PC-3 (cell line): Measurements from ENCODE around the gene WDR82. TPM values are rescaled to one million over a fixed set of nuclear protein-coding genes. Genes with fewer than 3 reads are reported as not detected.

Experiments used
- ATAC-seq: fragments of 200-7000 bp; cut with Tn5 transposase; 2 replicates; pipeline ENCODE4 v1.9.1; 2020; ENCODE audit warnings: mild to moderate bottlenecking, moderate library complexity
- BruUV-seq: library from RNA; stranded (reverse); fragments of 400-500 nt; replicated peaks from 2 replicates; lab custom pipeline; 2021; lab: Mats Ljungman, UMichigan
- CTCF ChIA-PET: fragments of 300-600 bp; sonication (Branson Sonifier 250); formaldehyde crosslinking; loops from one replicate; lab custom pipeline; 2022; ENCODE audit warnings: antibody characterized with exemption; lab: Charles Lee
- POLR2A ChIA-PET: fragments of 300-600 bp; sonication (Branson Sonifier 250); formaldehyde crosslinking; loops from one replicate; lab custom pipeline; 2022; ENCODE audit warnings: antibody characterized with exemption; ENCODE audit not compliant: unreplicated experiment; lab: Charles Lee
- DNase-seq: peaks from one replicate; pipeline ENCODE4 v3.0.0-alpha.2; 2015
- H2AFZ ChIP-seq: fragments of 300-600 bp; sonication (generic); 2 replicates; pipeline ENCODE4 v1.6.0; 2016; ENCODE audit warnings: antibody characterized with exemption, low read length
- H3F3A ChIP-seq: fragments of 300-600 bp; sonication (generic); one replicate; pipeline ENCODE4 v1.6.0; 2017; ENCODE audit warnings: antibody characterized with exemption, low read length, control low read depth, mild to moderate bottlenecking; ENCODE audit not compliant: unreplicated experiment
- H3K27ac ChIP-seq: fragments of 300-600 bp; sonication (generic); 2 replicates; pipeline ENCODE4 v1.5.1; 2016; ENCODE audit warnings: mild to moderate bottlenecking, low read length
- H3K27me3 ChIP-seq: fragments of 300-600 bp; sonication (generic); 2 replicates; pipeline ENCODE4 v1.6.1; 2016; ENCODE audit warnings: low read length, mixed read lengths
- H3K36me3 ChIP-seq: fragments of 300-600 bp; sonication (generic); 2 replicates; pipeline ENCODE4 v1.6.1; 2016; ENCODE audit warnings: low read depth, mixed run types, low read length, mixed read lengths
- H3K4me1 ChIP-seq: fragments of 300-600 bp; sonication (generic); 2 replicates; pipeline ENCODE4 v1.5.1; 2016; ENCODE audit warnings: low read length; ENCODE audit not compliant: insufficient read depth
- H3K4me2 ChIP-seq: fragments of 300-600 bp; sonication (generic); 2 replicates; pipeline ENCODE4 v1.6.0; 2016; ENCODE audit warnings: low read length
- H3K4me3 ChIP-seq: fragments of 300-600 bp; sonication (generic); 2 replicates; pipeline ENCODE4 v1.5.1; 2016; ENCODE audit warnings: mild to moderate bottlenecking, low read length, mixed read lengths
- H3K79me2 ChIP-seq: fragments of 300-600 bp; sonication (generic); 2 replicates; pipeline ENCODE4 v1.6.1; 2017; ENCODE audit warnings: low read length, mixed read lengths
- H3K9ac ChIP-seq: fragments of 300-600 bp; sonication (generic); 2 replicates; pipeline ENCODE4 v1.6.0; 2016; ENCODE audit warnings: mild to moderate bottlenecking, low read length
- H3K9me2 ChIP-seq: fragments of 300-600 bp; sonication (generic); replicated peaks from 2 replicates; pipeline ENCODE4 v1.6.1; 2016; ENCODE audit warnings: mixed run types, low read length, mixed read lengths
- H3K9me3 ChIP-seq: fragments of 300-600 bp; sonication (generic); 2 replicates; pipeline ENCODE4 v1.6.1; 2016; ENCODE audit warnings: low read length, mixed read lengths
- H4K20me1 ChIP-seq: fragments of 300-600 bp; sonication (generic); 2 replicates; pipeline ENCODE4 v1.6.1; 2016; ENCODE audit warnings: low read length, mixed read lengths
- CTCF ChIP-seq: fragments of 300-600 bp; sonication (generic); conservative IDR thresholded peaks from 2 replicates; pipeline ENCODE4 v1.5.1; 2017; ENCODE audit warnings: antibody characterized with exemption, low read depth, mild to moderate bottlenecking, low read length
- EZH2 ChIP-seq: fragments of 300-600 bp; sonication (generic); IDR thresholded peaks from one replicate; pipeline ENCODE4 v1.6.1; 2017; ENCODE audit warnings: antibody characterized with exemption, mild to moderate bottlenecking, low read length; ENCODE audit not compliant: unreplicated experiment
- EZH2phosphoT487 ChIP-seq: fragments of 300-600 bp; sonication (generic); IDR thresholded peaks from 2 replicates; pipeline ENCODE4 v1.6.1; 2018; ENCODE audit warnings: mild to moderate bottlenecking, antibody characterized with exemption, low read length, borderline replicate concordance
- intact Hi-C: fragments of 100-400 bp; cut with micrococcal nuclease; formaldehyde crosslinking; loops from 2 replicates; pipeline ENCODE4 v1.9.0; 2023
- total RNA-seq: library from RNA; depleted of rRNA; stranded (reverse); fragments of >200 nt; gene quantifications from 2 replicates; pipeline ENCODE4 v1.2.3, GENCODE V29; 2014

WDR82 gene
- total RNA-seq, 1 experiment from 2014 or later: 56.4 TPM

- Histone ChIP-seq H3K36me3 (peaks cover 79% of the 10 kb centered on the region), H3F3A (peaks cover 7% of the 10 kb centered on the region), H3K9me2 (no peaks in the 10 kb centered on the region), H3K9ac (no peak overlapping the region), H3K4me3 (no peak overlapping the region), H4K20me1 (peaks cover 58% of the 10 kb centered on the region), H3K4me1 (peaks cover 11% of the 10 kb centered on the region), H3K9me3 (no peaks in the 10 kb centered on the region), H3K4me2 (no peak overlapping the region), H2AFZ (no peak overlapping the region), H3K27ac (no peak overlapping the region), H3K27me3 (no peaks in the 10 kb centered on the region), H3K79me2 (peaks cover 94% of the 10 kb centered on the region)
- CTCF ChIA-PET: interaction anchor here (0.6 kb wide), 1 partner anchor 71 kb away, joined by 3 read pairs; no protein-coding TSS in a partner anchor
- DNase-seq (peak; percentile 55), ATAC-seq (peak; percentile 86)
- POLR2A ChIA-PET: no interaction called here
- TF ChIP-seq EZH2 (no peak), CTCF (no peak), EZH2phosphoT487 (no peak)
- BruUV-seq: no TSS peak
- intact Hi-C loops: no loop called here
Measured at GRCh38 chr3:52268036-52268435, 10.4 kb downstream of the WDR82 start.

- H3K27ac ChIP-seq: no peak overlapping the region
- H3K4me3 ChIP-seq: no peak overlapping the region
- TF ChIP-seq CTCF: no peak; the same call in 1 of the 2 replicates
- TF ChIP-seq EZH2phosphoT487: no peak
- TF ChIP-seq EZH2: no peak
- H3K36me3 ChIP-seq: peaks cover 86% of the 10 kb centered on the region
- no TSS peak for BruUV-seq
- no peaks in the 10 kb centered on the region for H3K27me3 ChIP-seq
- peaks cover 11% of the 10 kb centered on the region for H3K4me1 ChIP-seq
- no peaks in the 10 kb centered on the region for H3K9me2 ChIP-seq
- peaks cover 89% of the 10 kb centered on the region for H3K79me2 ChIP-seq
- intact Hi-C loops: no loop called here
- H3F3A ChIP-seq: peaks cover 7% of the 10 kb centered on the region
- DNase-seq: peak; percentile 54
- no peak overlapping the region for H3K4me2 ChIP-seq
- no peaks in the 10 kb centered on the region for H3K9me3 ChIP-seq
- no peak overlapping the region for H3K9ac ChIP-seq
- H2AFZ ChIP-seq: no peak overlapping the region
- ChIA-PET CTCF (no interaction called here), POLR2A (no interaction called here)
- H4K20me1 ChIP-seq: peaks cover 42% of the 10 kb centered on the region
- ATAC-seq: no peak
Measured at GRCh38 chr3:52265387-52265786, 13.1 kb downstream of the WDR82 start.

DNA sequence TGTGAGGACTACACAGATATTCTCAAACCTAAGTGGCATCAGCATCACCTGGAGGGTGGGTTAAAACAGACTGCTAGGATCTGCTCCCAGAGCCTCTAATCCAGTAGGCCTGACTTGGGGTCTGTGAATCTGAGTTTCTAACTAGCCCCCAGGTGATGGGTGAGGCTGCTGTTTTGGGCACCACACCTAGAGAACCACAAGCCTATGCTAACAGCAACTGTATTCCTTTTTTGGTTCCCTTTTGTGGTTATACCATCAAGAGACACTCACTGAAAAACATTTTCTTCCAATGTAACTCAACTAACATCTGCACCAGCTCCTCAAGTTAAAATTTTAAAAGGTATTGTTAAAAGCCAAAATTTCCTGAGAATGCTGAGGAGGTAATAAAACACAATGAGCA, 16.0 kb downstream of the WDR82 start:
- Histone ChIP-seq H2AFZ (no peak overlapping the region), H3K36me3 (peaks cover 89% of the 10 kb centered on the region), H4K20me1 (peaks cover 23% of the 10 kb centered on the region), H3K27me3 (no peaks in the 10 kb centered on the region), H3K79me2 (peaks cover 60% of the 10 kb centered on the region), H3K4me3 (no peak overlapping the region), H3F3A (no peaks in the 10 kb centered on the region), H3K9me3 (no peaks in the 10 kb centered on the region), H3K4me1 (no peaks in the 10 kb centered on the region; the same call in 1 of the 2 replicates), H3K4me2 (no peak overlapping the region), H3K9me2 (no peaks in the 10 kb centered on the region), H3K27ac (no peak overlapping the region), H3K9ac (no peak overlapping the region)
- no peak for TF ChIP-seq EZH2
- no peak for TF ChIP-seq CTCF
- TF ChIP-seq EZH2phosphoT487: no peak
- BruUV-seq: no TSS peak
- CTCF ChIA-PET: no interaction called here
- DNase-seq (no peak), ATAC-seq (no peak)
- intact Hi-C loops: no loop called here
- POLR2A ChIA-PET: no interaction called here
